Neural progenitor cell (in vitro differentiated cells): ENCODE data around the gene EPHA2. TPM values are rescaled to one million over a fixed set of nuclear protein-coding genes. Genes with fewer than 3 reads are reported as not detected.

ENCODE experiments used
- DNase-seq: peaks from one replicate; pipeline ENCODE4 v3.0.0-alpha.2; 2016; ENCODE audit warnings: low spot score
- H2AFZ ChIP-seq: fragments of 200-600 bp; sonication (generic); replicated peaks from 2 replicates; pipeline ENCODE4 v1.6.1; 2016; ENCODE audit warnings: antibody characterized with exemption
- H3F3A ChIP-seq: fragments of 200-600 bp; sonication (generic); 2 replicates; pipeline ENCODE4 v1.6.1; 2016; ENCODE audit warnings: antibody characterized with exemption, low read depth
- H3K27ac ChIP-seq: fragments of 200-600 bp; sonication (generic); 2 replicates; pipeline ENCODE4 v1.5.1; 2016; ENCODE audit warnings: mild to moderate bottlenecking
- H3K27me3 ChIP-seq: fragments of 200-600 bp; sonication (generic); 2 replicates; pipeline ENCODE4 v1.6.1; 2016; ENCODE audit warnings: mild to moderate bottlenecking, moderate library complexity
- H3K36me3 ChIP-seq: fragments of 200-600 bp; sonication (generic); 2 replicates; pipeline ENCODE4 v1.5.1; 2016
- H3K4me1 ChIP-seq: fragments of 200-600 bp; sonication (generic); 2 replicates; pipeline ENCODE4 v1.6.1; 2016; ENCODE audit warnings: mixed run types
- H3K4me2 ChIP-seq: fragments of 200-600 bp; sonication (generic); 2 replicates; pipeline ENCODE4 v1.6.1; 2016
- H3K4me3 ChIP-seq: fragments of 200-600 bp; sonication (generic); 2 replicates; pipeline ENCODE4 v1.5.1; 2016
- H3K79me2 ChIP-seq: fragments of 200-600 bp; sonication (generic); 2 replicates; pipeline ENCODE4 v1.6.1; 2016; ENCODE audit warnings: low read depth
- H3K9ac ChIP-seq: fragments of 200-600 bp; sonication (generic); 2 replicates; pipeline ENCODE4 v1.6.1; 2016
- H3K9me3 ChIP-seq: fragments of 200-600 bp; sonication (generic); 2 replicates; pipeline ENCODE4 v1.5.1; 2016; ENCODE audit warnings: low read depth
- H4K20me1 ChIP-seq: fragments of 200-600 bp; sonication (generic); 2 replicates; pipeline ENCODE4 v1.6.1; 2016; ENCODE audit warnings: low read depth
- H3K27ac Mint-ChIP-seq: 3 replicates; pipeline ENCODE4 v1.8.0; 2021; ENCODE audit warnings: mixed read lengths
- H3K27me3 Mint-ChIP-seq: 2 replicates; pipeline ENCODE4 v1.8.0; 2022; ENCODE audit warnings: low read depth, mild to moderate bottlenecking, inconsistent platforms, moderate library complexity, mixed read lengths; ENCODE audit not compliant: insufficient read depth
- H3K36me3 Mint-ChIP-seq: 3 replicates; pipeline ENCODE4 v1.8.0; 2021; ENCODE audit warnings: mixed read lengths
- H3K4me1 Mint-ChIP-seq: 3 replicates; pipeline ENCODE4 v1.8.0; 2021; ENCODE audit warnings: mixed read lengths
- H3K4me3 Mint-ChIP-seq: 3 replicates; pipeline ENCODE4 v1.8.0; 2021; ENCODE audit warnings: mild to moderate bottlenecking, moderate library complexity, mixed read lengths
- H3K9me3 Mint-ChIP-seq: 3 replicates; pipeline ENCODE4 v1.8.0; 2020; ENCODE audit warnings: mixed read lengths
- EZH2 ChIP-seq: fragments of 200-600 bp; sonication (generic); IDR thresholded peaks from 2 replicates; pipeline ENCODE4 v1.6.1; 2017; ENCODE audit warnings: antibody characterized with exemption, mild to moderate bottlenecking, moderate library complexity
- EZH2phosphoT487 ChIP-seq: fragments of 200-600 bp; sonication (generic); IDR thresholded peaks from 2 replicates; pipeline ENCODE4 v1.6.1; 2017; ENCODE audit warnings: antibody characterized with exemption
- total RNA-seq: library from RNA; depleted of rRNA; stranded (reverse); fragments of >200 nt; gene quantifications from 2 replicates; pipeline ENCODE4 v1.2.3, GENCODE V29; 2015; ENCODE audit warnings: low replicate concordance
- TF ChIP-seq, protein P1 (sequence below): fragments of 200-600 bp; sonication (generic); IDR thresholded peaks from 2 replicates; pipeline ENCODE4 v1.5.1; 2017; ENCODE audit warnings: antibody characterized with exemption, mild to moderate bottlenecking

Gene EPHA2
- total RNA-seq, 1 donor from 2014 or later, result 14.9 TPM

GRCh38 chr1:16126743-16127515 is 28.9 kb downstream of the EPHA2 start:
- no peak overlapping the region for H3K4me3 ChIP-seq
- no peaks in the 10 kb centered on the region for H3K27me3 ChIP-seq
- H2AFZ ChIP-seq, result no peak overlapping the region
- peaks cover 25% of the 10 kb centered on the region for H3K4me1 Mint-ChIP-seq
- H3K36me3 Mint-ChIP-seq, result peaks cover 33% of the 10 kb centered on the region
- H3K79me2 ChIP-seq, result no peaks in the 10 kb centered on the region
- H3K4me2 ChIP-seq, result no peak overlapping the region
- H3K27me3 Mint-ChIP-seq, result peaks cover 6% of the 10 kb centered on the region
- no peak overlapping the region for H3K4me3 Mint-ChIP-seq
- no peak overlapping the region for H3K27ac ChIP-seq
- DNase-seq, result no peak
- no peaks in the 10 kb centered on the region for H3K9me3 ChIP-seq
- no peak overlapping the region for H3K9ac ChIP-seq
- peaks cover 11% of the 10 kb centered on the region for H4K20me1 ChIP-seq
- no peaks in the 10 kb centered on the region for H3K36me3 ChIP-seq
- H3K4me1 ChIP-seq, result no peaks in the 10 kb centered on the region
- no peaks in the 10 kb centered on the region for H3K9me3 Mint-ChIP-seq
- H3K27ac Mint-ChIP-seq, result no peak overlapping the region
- TF ChIP-seq EZH2phosphoT487, result no peak
- TF ChIP-seq, protein P1, sequence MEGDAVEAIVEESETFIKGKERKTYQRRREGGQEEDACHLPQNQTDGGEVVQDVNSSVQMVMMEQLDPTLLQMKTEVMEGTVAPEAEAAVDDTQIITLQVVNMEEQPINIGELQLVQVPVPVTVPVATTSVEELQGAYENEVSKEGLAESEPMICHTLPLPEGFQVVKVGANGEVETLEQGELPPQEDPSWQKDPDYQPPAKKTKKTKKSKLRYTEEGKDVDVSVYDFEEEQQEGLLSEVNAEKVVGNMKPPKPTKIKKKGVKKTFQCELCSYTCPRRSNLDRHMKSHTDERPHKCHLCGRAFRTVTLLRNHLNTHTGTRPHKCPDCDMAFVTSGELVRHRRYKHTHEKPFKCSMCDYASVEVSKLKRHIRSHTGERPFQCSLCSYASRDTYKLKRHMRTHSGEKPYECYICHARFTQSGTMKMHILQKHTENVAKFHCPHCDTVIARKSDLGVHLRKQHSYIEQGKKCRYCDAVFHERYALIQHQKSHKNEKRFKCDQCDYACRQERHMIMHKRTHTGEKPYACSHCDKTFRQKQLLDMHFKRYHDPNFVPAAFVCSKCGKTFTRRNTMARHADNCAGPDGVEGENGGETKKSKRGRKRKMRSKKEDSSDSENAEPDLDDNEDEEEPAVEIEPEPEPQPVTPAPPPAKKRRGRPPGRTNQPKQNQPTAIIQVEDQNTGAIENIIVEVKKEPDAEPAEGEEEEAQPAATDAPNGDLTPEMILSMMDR, result no peak
- no peak for TF ChIP-seq EZH2
- H3F3A ChIP-seq, result peaks cover 8% of the 10 kb centered on the region

- Mint-ChIP-seq H3K27ac (no peak overlapping the region), H3K4me3 (no peak overlapping the region), H3K36me3 (peaks cover 33% of the 10 kb centered on the region), H3K27me3 (peaks cover 6% of the 10 kb centered on the region), H3K9me3 (no peaks in the 10 kb centered on the region), H3K4me1 (peaks cover 29% of the 10 kb centered on the region)
- TF ChIP-seq, protein P1, result no peak
- H3K27me3 ChIP-seq, result no peaks in the 10 kb centered on the region
- H2AFZ ChIP-seq, result no peak overlapping the region
- H3K4me1 ChIP-seq, result no peaks in the 10 kb centered on the region
- no peak overlapping the region for H3K4me3 ChIP-seq
- H3K4me2 ChIP-seq, result no peak overlapping the region
- H3K9ac ChIP-seq, result no peak overlapping the region
- no peak for DNase-seq
- no peaks in the 10 kb centered on the region for H3K9me3 ChIP-seq
- H3F3A ChIP-seq, result peaks cover 13% of the 10 kb centered on the region
- H4K20me1 ChIP-seq, result peaks cover 11% of the 10 kb centered on the region
- peak overlapping the region; percentile 20 for H3K27ac ChIP-seq
- no peaks in the 10 kb centered on the region for H3K79me2 ChIP-seq
- H3K36me3 ChIP-seq, result no peaks in the 10 kb centered on the region
Observed at GRCh38 chr1:16126160-16126559, 29.7 kb downstream of the EPHA2 start.

- Mint-ChIP-seq H3K27ac (peak overlapping the region; percentile 21), H3K27me3 (peaks cover 9% of the 10 kb centered on the region), H3K9me3 (no peaks in the 10 kb centered on the region)
Observed at GRCh38 chr1:16125483-16125882, 30.4 kb downstream of the EPHA2 start.

More at GRCh38 chr1:16125483-16125882, 30.4 kb downstream of the EPHA2 start:
- peaks cover 13% of the 10 kb centered on the region for H3F3A ChIP-seq
- no peak overlapping the region for H3K9ac ChIP-seq
- H3K4me1 Mint-ChIP-seq, result peaks cover 35% of the 10 kb centered on the region
- H3K36me3 ChIP-seq, result no peaks in the 10 kb centered on the region
- no peak for DNase-seq
- TF ChIP-seq EZH2 (no peak), EZH2phosphoT487 (no peak)
- TF ChIP-seq, protein P1, result no peak
- no peak overlapping the region for H3K27ac ChIP-seq
- H3K9me3 ChIP-seq, result no peaks in the 10 kb centered on the region
- peaks cover 6% of the 10 kb centered on the region for H4K20me1 ChIP-seq
- H3K4me2 ChIP-seq, result no peak overlapping the region
- no peaks in the 10 kb centered on the region for H3K4me1 ChIP-seq
- H3K4me3 ChIP-seq, result no peak overlapping the region
- peaks cover 30% of the 10 kb centered on the region for H3K36me3 Mint-ChIP-seq
- no peaks in the 10 kb centered on the region for H3K79me2 ChIP-seq
- no peak overlapping the region for H3K4me3 Mint-ChIP-seq
- no peak overlapping the region for H2AFZ ChIP-seq
- no peaks in the 10 kb centered on the region for H3K27me3 ChIP-seq
